H9 (cell line): ENCODE data around the gene PICALM. TPM values are rescaled to one million over a fixed set of nuclear protein-coding genes. Genes with fewer than 3 reads are reported as not detected.

Source experiments
- DNase-seq: peaks from one replicate; pipeline ENCODE4 v3.0.0-alpha.2; 2017
- H2AFZ ChIP-seq: one replicate; pipeline ENCODE4 v1.6.1; 2013; ENCODE audit warnings: mild to moderate bottlenecking, low read length, control low read depth, moderate library complexity
- H2AK5ac ChIP-seq: 2 replicates; pipeline ENCODE4 v1.6.1; 2013; ENCODE audit warnings: low read length, control low read depth, mixed read lengths; ENCODE audit not compliant: insufficient read length
- H2BK120ac ChIP-seq: one replicate; pipeline ENCODE4 v1.6.1; 2013; ENCODE audit warnings: low read depth, mild to moderate bottlenecking, low read length, control low read depth, inconsistent platforms; ENCODE audit not compliant: poor library complexity, severe bottlenecking
- H2BK12ac ChIP-seq: 2 replicates; pipeline ENCODE4 v1.6.1; 2013; ENCODE audit warnings: low read length, control low read depth, mixed read lengths, low read depth; ENCODE audit not compliant: insufficient read length
- H2BK15ac ChIP-seq: 2 replicates; pipeline ENCODE4 v1.6.1; 2013; ENCODE audit warnings: low read depth, low read length, control low read depth
- H2BK20ac ChIP-seq: one replicate; pipeline ENCODE4 v1.6.1; 2013; ENCODE audit warnings: low read depth, mild to moderate bottlenecking, low read length, control low read depth, inconsistent platforms; ENCODE audit not compliant: poor library complexity, severe bottlenecking
- H2BK5ac ChIP-seq: 2 replicates; pipeline ENCODE4 v1.6.1; 2013; ENCODE audit warnings: low read length, control low read depth, mixed read lengths; ENCODE audit not compliant: insufficient read length
- H3K14ac ChIP-seq: 2 replicates; pipeline ENCODE4 v1.6.1; 2013; ENCODE audit warnings: low read length, control low read depth; ENCODE audit not compliant: insufficient read depth
- H3K18ac ChIP-seq: 2 replicates; pipeline ENCODE4 v1.6.1; 2013; ENCODE audit warnings: low read depth, mild to moderate bottlenecking, mixed read lengths, low read length, control low read depth; ENCODE audit not compliant: insufficient read length
- H3K23ac ChIP-seq: 2 replicates; pipeline ENCODE4 v1.6.1; 2013; ENCODE audit warnings: low read length, control low read depth, mixed read lengths, low read depth; ENCODE audit not compliant: insufficient read length
- H3K23me2 ChIP-seq: 2 replicates; pipeline ENCODE4 v1.6.1; 2013; ENCODE audit warnings: low read depth, mild to moderate bottlenecking, mixed read lengths, low read length, control low read depth; ENCODE audit not compliant: insufficient read length, poor library complexity, severe bottlenecking
- H3K27ac ChIP-seq: 2 replicates; pipeline ENCODE4 v1.5.1; 2013; ENCODE audit warnings: low read length, control low read depth, mixed read lengths, low read depth; ENCODE audit not compliant: insufficient read length
- H3K27me3 ChIP-seq: 2 replicates; pipeline ENCODE4 v1.6.1; 2013; ENCODE audit warnings: low read length, control low read depth, inconsistent platforms; ENCODE audit not compliant: insufficient read depth
- H3K4ac ChIP-seq: 2 replicates; pipeline ENCODE4 v1.6.1; 2013; ENCODE audit warnings: low read depth, mild to moderate bottlenecking, control low read depth, inconsistent platforms, low read length, moderate library complexity
- H3K4me1 ChIP-seq: 2 replicates; pipeline ENCODE4 v1.6.1; 2013; ENCODE audit warnings: low read length, control low read depth, inconsistent platforms; ENCODE audit not compliant: insufficient read depth
- H3K4me2 ChIP-seq: 2 replicates; pipeline ENCODE4 v1.6.1; 2013; ENCODE audit warnings: low read length, control low read depth, mixed read lengths; ENCODE audit not compliant: insufficient read length, insufficient read depth
- H3K56ac ChIP-seq: 2 replicates; pipeline ENCODE4 v1.6.1; 2013; ENCODE audit warnings: low read depth, mild to moderate bottlenecking, mixed read lengths, low read length, control low read depth; ENCODE audit not compliant: insufficient read length
- H3K79me1 ChIP-seq: 2 replicates; pipeline ENCODE4 v1.6.1; 2013; ENCODE audit warnings: low read depth, mild to moderate bottlenecking, moderate library complexity, low read length, control low read depth, inconsistent platforms; ENCODE audit not compliant: insufficient read depth, poor library complexity, severe bottlenecking
- H3K79me2 ChIP-seq: 2 replicates; pipeline ENCODE4 v1.6.1; 2013; ENCODE audit warnings: low read length, control low read depth, inconsistent platforms; ENCODE audit not compliant: insufficient read depth
- H3K9ac ChIP-seq: 2 replicates; pipeline ENCODE4 v1.6.1; 2013; ENCODE audit warnings: low read length, control low read depth, mixed read lengths; ENCODE audit not compliant: insufficient read length; ENCODE audit errors: extremely low read depth
- H3K9me3 ChIP-seq: one replicate; pipeline ENCODE4 v1.6.1; 2013; ENCODE audit warnings: low read depth, low read length, inconsistent platforms; ENCODE audit not compliant: control insufficient read depth
- H3T11ph ChIP-seq: one replicate; pipeline ENCODE4 v1.6.1; 2013; ENCODE audit warnings: mild to moderate bottlenecking, low read length, control low read depth, inconsistent platforms
- H4K20me1 ChIP-seq: one replicate; pipeline ENCODE4 v1.6.1; 2013; ENCODE audit not compliant: control insufficient read depth, insufficient read length, insufficient read depth
- H4K5ac ChIP-seq: 2 replicates; pipeline ENCODE4 v1.6.1; 2013; ENCODE audit warnings: low read depth, mild to moderate bottlenecking, mixed read lengths, low read length, control low read depth; ENCODE audit not compliant: insufficient read length
- H4K8ac ChIP-seq: replicated peaks from 2 replicates; pipeline ENCODE4 v1.6.1; 2013; ENCODE audit warnings: low read length, control low read depth, mixed read lengths, low read depth; ENCODE audit not compliant: insufficient read length
- H4K91ac ChIP-seq: 2 replicates; pipeline ENCODE4 v1.6.1; 2013; ENCODE audit warnings: low read depth, mild to moderate bottlenecking, moderate library complexity, mixed read lengths, low read length, control low read depth; ENCODE audit not compliant: insufficient read length
- H3K27ac Mint-ChIP-seq, 3 experiments: 2 replicates in 2 of 3; 3 replicates in 1 of 3; pipeline ENCODE4 v1.8.0; 2020 to 2021; ENCODE audit warnings: mixed read lengths in 3 of 3, mild to moderate bottlenecking in 1 of 3, moderate library complexity in 1 of 3
- H3K27me3 Mint-ChIP-seq: 2 replicates; pipeline ENCODE4 v1.8.0; 2021; ENCODE audit warnings: low read depth, mild to moderate bottlenecking, moderate library complexity, mixed read lengths
- H3K36me3 Mint-ChIP-seq, 3 experiments: 2 replicates in 2 of 3; 3 replicates in 1 of 3; pipeline ENCODE4 v1.8.0; 2020 to 2021; ENCODE audit warnings: low read depth in 3 of 3, mixed read lengths in 3 of 3; ENCODE audit not compliant: insufficient read depth in 1 of 3
- H3K4me1 Mint-ChIP-seq, 2 experiments: 2 replicates each; pipeline ENCODE4 v1.8.0; 2020; ENCODE audit warnings: mixed read lengths in 2 of 2
- H3K4me3 Mint-ChIP-seq, 2 experiments: 2 replicates in 1 of 2; 3 replicates in 1 of 2; pipeline ENCODE4 v1.8.0; 2020 to 2021; ENCODE audit warnings: mild to moderate bottlenecking in 2 of 2, mixed read lengths in 2 of 2, moderate library complexity in 1 of 2
- H3K9me3 Mint-ChIP-seq, 2 experiments: 2 replicates in 1 of 2; 3 replicates in 1 of 2; pipeline ENCODE4 v1.8.0; 2020; ENCODE audit warnings: mild to moderate bottlenecking in 2 of 2, mixed read lengths in 2 of 2, moderate library complexity in 1 of 2
- WGBS: extraction: QIAGEN DNeasy Blood & Tissue Kit; methylation state at CpG from one replicate; pipeline ENCODE4 v1.1.7; 2013; ENCODE audit warnings: missing lambda C conversion rate, low lambda C conversion rate, mixed read lengths; ENCODE audit not compliant: insufficient read length; ENCODE audit errors: extremely low coverage; 5-methylcytosine and 5-hydroxymethylcytosine counted together
- total RNA-seq: library from RNA; stranded (reverse); gene quantifications from 2 replicates; pipeline ENCODE4 v1.2.1, GENCODE V29; 2021
- TF ChIP-seq, protein P1 (sequence below): fragments of 200-600 bp; sonication (generic); conservative IDR thresholded peaks from 3 replicates; pipeline ENCODE4 v1.8.0; 2021; ENCODE audit warnings: antibody characterized with exemption, mild to moderate bottlenecking

Gene PICALM
- total RNA-seq, 1 experiment from 2014 or later, result 76.4 TPM

DNA sequence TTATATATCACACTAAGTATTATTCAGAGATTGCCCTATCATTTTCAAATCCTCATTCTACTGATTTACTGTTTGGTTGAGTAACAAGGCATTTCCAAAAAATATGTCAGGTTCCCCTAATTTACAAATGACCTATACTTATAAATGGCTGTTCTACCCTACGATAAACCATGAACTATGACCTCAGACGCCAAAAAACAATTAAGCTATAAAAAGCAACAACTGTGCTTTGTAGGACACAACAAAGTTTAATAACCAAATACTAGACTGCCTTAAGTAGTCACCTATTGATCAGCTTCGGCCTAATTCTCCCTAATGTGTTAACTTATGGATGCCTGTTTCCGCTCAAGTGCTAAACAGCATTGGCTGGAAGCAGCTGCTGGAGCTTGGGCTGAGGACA lies 53.2 kb downstream of the PICALM start:
- peak overlapping the region in 2 of 3 experiments; percentile 4 to 25; a peak in 2 of 7 replicates for H3K27ac Mint-ChIP-seq
- TF ChIP-seq, protein P1, sequence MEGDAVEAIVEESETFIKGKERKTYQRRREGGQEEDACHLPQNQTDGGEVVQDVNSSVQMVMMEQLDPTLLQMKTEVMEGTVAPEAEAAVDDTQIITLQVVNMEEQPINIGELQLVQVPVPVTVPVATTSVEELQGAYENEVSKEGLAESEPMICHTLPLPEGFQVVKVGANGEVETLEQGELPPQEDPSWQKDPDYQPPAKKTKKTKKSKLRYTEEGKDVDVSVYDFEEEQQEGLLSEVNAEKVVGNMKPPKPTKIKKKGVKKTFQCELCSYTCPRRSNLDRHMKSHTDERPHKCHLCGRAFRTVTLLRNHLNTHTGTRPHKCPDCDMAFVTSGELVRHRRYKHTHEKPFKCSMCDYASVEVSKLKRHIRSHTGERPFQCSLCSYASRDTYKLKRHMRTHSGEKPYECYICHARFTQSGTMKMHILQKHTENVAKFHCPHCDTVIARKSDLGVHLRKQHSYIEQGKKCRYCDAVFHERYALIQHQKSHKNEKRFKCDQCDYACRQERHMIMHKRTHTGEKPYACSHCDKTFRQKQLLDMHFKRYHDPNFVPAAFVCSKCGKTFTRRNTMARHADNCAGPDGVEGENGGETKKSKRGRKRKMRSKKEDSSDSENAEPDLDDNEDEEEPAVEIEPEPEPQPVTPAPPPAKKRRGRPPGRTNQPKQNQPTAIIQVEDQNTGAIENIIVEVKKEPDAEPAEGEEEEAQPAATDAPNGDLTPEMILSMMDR, result no peak

More for the DNA sequence above, 53.2 kb downstream of the PICALM start:
- Mint-ChIP-seq H3K4me3 (no peak overlapping the region), H3K36me3 (peaks cover 8 to 39% (median 27%) of the 10 kb centered on the region in 3 experiments; a peak in 6 of 7 replicates), H3K4me1 (peaks cover 0 to under 1% of the 10 kb centered on the region in 2 experiments; a peak in 1 of 4 replicates), H3K9me3 (no peaks in the 10 kb centered on the region), H3K27me3 (no peaks in the 10 kb centered on the region)
- WGBS, result no CpG with 5 or more reads among the region's 4 CpGs
- Histone ChIP-seq H2BK20ac (no peak overlapping the region), H3K56ac (no peak overlapping the region), H3K23ac (no peak overlapping the region), H3K4me1 (no peaks in the 10 kb centered on the region), H4K8ac (no peak overlapping the region), H3K9ac (no peak overlapping the region), H3K27me3 (no peaks in the 10 kb centered on the region), H4K5ac (no peak overlapping the region), H4K20me1 (no peaks in the 10 kb centered on the region), H3K79me1 (no peaks in the 10 kb centered on the region), H3K27ac (no peak overlapping the region), H2BK15ac (no peak overlapping the region), H4K91ac (no peak overlapping the region), H3K4ac (no peak overlapping the region), H2AFZ (no peak overlapping the region), H3K79me2 (no peaks in the 10 kb centered on the region), H3K23me2 (no peaks in the 10 kb centered on the region), H2BK120ac (no peak overlapping the region), H2AK5ac (no peak overlapping the region), H3K18ac (no peak overlapping the region), H2BK5ac (no peak overlapping the region), H3K14ac (no peak overlapping the region), H3T11ph (no peak overlapping the region), H3K4me2 (no peak overlapping the region), H2BK12ac (no peak overlapping the region), H3K9me3 (no peaks in the 10 kb centered on the region)
- no peak for DNase-seq
